Liver (tissue), 3 donors: Measurements from ENCODE around the gene NANOS1.

ENCODE experiments used
- GABPA ChIP-seq, 2 donors: IDR thresholded peaks in 1 of 2; conservative IDR thresholded peaks in 1 of 2; 2 replicates each; pipeline ENCODE4 v1.6.1; 2016; ENCODE audit warnings: antibody characterized with exemption in 2 of 2, mild to moderate bottlenecking in 1 of 2, moderate library complexity in 1 of 2
- HNF4G ChIP-seq: IDR thresholded peaks from 2 replicates; pipeline ENCODE4 v1.6.1; 2016; ENCODE audit warnings: antibody characterized with exemption
- NR2F2 ChIP-seq: IDR thresholded peaks from 2 replicates; pipeline ENCODE4 v1.6.1; 2016; ENCODE audit warnings: antibody characterized with exemption
- RAD21 ChIP-seq, 2 donors: IDR thresholded peaks; 2 replicates each; pipeline ENCODE4 v1.6.1; 2016; ENCODE audit warnings: antibody characterized with exemption in 2 of 2, mild to moderate bottlenecking in 2 of 2
- TF ChIP-seq, protein P1 (sequence below): fragments of 150-350 bp; IDR thresholded peaks from 2 replicates; pipeline ENCODE4 v1.5.1; 2017; ENCODE audit warnings: improper control_type of control experiment, low read depth, low read length; ENCODE audit not compliant: missing input control
- TF ChIP-seq, protein P2 (sequence below): IDR thresholded peaks from 2 replicates; pipeline ENCODE4 v1.6.1; 2016; ENCODE audit warnings: antibody characterized with exemption
- TF ChIP-seq, protein P3 (sequence below): IDR thresholded peaks from 2 replicates; pipeline ENCODE4 v1.6.1; 2016; ENCODE audit warnings: antibody characterized with exemption
- donor health status: healthy.
- donor health status: healthy.

DNA sequence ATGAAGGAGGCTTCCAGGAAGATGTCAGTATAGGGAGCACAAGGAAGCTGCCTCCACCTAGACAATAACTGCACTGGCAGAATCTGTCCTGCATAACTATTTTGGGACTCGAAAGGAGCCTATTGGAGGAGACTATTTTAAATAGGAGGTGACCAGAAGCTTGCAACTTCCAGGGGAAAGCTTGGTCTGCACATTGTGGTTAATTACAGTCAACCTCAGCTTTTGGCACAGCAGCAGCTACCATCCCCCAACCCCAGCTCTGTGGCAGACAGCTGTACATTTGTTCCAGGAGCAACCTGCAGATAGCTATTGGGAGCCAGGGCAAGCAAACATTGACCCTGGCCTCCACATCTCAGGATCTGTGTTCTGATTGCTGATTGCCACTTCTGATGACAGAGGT is 46.3 kb upstream of the NANOS1 start:
- TF ChIP-seq, protein P1, sequence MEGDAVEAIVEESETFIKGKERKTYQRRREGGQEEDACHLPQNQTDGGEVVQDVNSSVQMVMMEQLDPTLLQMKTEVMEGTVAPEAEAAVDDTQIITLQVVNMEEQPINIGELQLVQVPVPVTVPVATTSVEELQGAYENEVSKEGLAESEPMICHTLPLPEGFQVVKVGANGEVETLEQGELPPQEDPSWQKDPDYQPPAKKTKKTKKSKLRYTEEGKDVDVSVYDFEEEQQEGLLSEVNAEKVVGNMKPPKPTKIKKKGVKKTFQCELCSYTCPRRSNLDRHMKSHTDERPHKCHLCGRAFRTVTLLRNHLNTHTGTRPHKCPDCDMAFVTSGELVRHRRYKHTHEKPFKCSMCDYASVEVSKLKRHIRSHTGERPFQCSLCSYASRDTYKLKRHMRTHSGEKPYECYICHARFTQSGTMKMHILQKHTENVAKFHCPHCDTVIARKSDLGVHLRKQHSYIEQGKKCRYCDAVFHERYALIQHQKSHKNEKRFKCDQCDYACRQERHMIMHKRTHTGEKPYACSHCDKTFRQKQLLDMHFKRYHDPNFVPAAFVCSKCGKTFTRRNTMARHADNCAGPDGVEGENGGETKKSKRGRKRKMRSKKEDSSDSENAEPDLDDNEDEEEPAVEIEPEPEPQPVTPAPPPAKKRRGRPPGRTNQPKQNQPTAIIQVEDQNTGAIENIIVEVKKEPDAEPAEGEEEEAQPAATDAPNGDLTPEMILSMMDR, result no peak
- no peak for TF ChIP-seq RAD21 (IDR thresholded peaks at IDR 0.05)
- TF ChIP-seq NR2F2, result no peak
- TF ChIP-seq HNF4G, result no peak
- TF ChIP-seq, protein P2, sequence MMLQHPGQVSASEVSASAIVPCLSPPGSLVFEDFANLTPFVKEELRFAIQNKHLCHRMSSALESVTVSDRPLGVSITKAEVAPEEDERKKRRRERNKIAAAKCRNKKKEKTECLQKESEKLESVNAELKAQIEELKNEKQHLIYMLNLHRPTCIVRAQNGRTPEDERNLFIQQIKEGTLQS, result no peak
- TF ChIP-seq, protein P3, sequence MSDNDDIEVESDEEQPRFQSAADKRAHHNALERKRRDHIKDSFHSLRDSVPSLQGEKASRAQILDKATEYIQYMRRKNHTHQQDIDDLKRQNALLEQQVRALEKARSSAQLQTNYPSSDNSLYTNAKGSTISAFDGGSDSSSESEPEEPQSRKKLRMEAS, result no peak
- TF ChIP-seq GABPA (IDR thresholded peaks at IDR 0.05 in 1 of 2, conservative IDR thresholded peaks at IDR 0.05 in 1 of 2), result no peak
